Osteoblast (primary cell): ENCODE measurements around the gene TACR1. TPM values are rescaled to one million over a fixed set of nuclear protein-coding genes. Genes with fewer than 3 reads are reported as not detected.
"Not testable (repeated sequence)": the region's sequence is repeated elsewhere in the genome, so short reads cannot be mapped to it uniquely, and the experiment has no call there.

Experiments
- DNase-seq: peaks from one replicate; pipeline ENCODE4 v3.0.0; 2011; ENCODE audit warnings: low spot score, mixed read lengths; ENCODE audit not compliant: insufficient read length; ENCODE audit errors: missing footprints
- H2AFZ ChIP-seq: 2 replicates; pipeline ENCODE4 v1.6.0; 2011; ENCODE audit warnings: mild to moderate bottlenecking, low read length
- H3K27ac ChIP-seq: 2 replicates; pipeline ENCODE4 v1.5.1; 2011; ENCODE audit warnings: mild to moderate bottlenecking, low read depth, low read length, moderate library complexity
- H3K27me3 ChIP-seq: 2 replicates; pipeline ENCODE4 v1.6.0; 2012; ENCODE audit warnings: mild to moderate bottlenecking, control low read depth, inconsistent platforms, low read length, moderate library complexity; ENCODE audit not compliant: insufficient read depth
- H3K36me3 ChIP-seq: 2 replicates; pipeline ENCODE4 v1.5.1; 2011; ENCODE audit warnings: mild to moderate bottlenecking, low read length, control low read depth, moderate library complexity; ENCODE audit not compliant: insufficient read depth
- H3K4me1 ChIP-seq: 2 replicates; pipeline ENCODE4 v1.5.1; 2011; ENCODE audit warnings: mild to moderate bottlenecking, low read length, control low read depth, moderate library complexity; ENCODE audit not compliant: insufficient read depth
- H3K4me2 ChIP-seq: 2 replicates; pipeline ENCODE4 v1.6.0; 2011; ENCODE audit warnings: mild to moderate bottlenecking, low read length; ENCODE audit not compliant: insufficient read depth
- H3K4me3 ChIP-seq: fragments of 200-600 bp; sonication (generic); 3 replicates; pipeline ENCODE4 v1.5.1; 2012; ENCODE audit warnings: mild to moderate bottlenecking, low read length, inconsistent platforms; ENCODE audit not compliant: insufficient read depth
- H3K79me2 ChIP-seq: 2 replicates; pipeline ENCODE4 v1.6.0; 2012; ENCODE audit warnings: mild to moderate bottlenecking, low read length, control low read depth, inconsistent platforms; ENCODE audit not compliant: insufficient read depth
- H3K9me3 ChIP-seq: 2 replicates; pipeline ENCODE4 v1.5.1; 2011; ENCODE audit warnings: low read depth, low read length, control low read depth
- H4K20me1 ChIP-seq: 2 replicates; pipeline ENCODE4 v1.6.0; 2012; ENCODE audit warnings: mild to moderate bottlenecking, low read length, control low read depth; ENCODE audit not compliant: insufficient read depth
- CTCF ChIP-seq: IDR thresholded peaks from 2 replicates; pipeline ENCODE4 v1.5.1; 2011; ENCODE audit warnings: mild to moderate bottlenecking, low read depth, low read length, moderate library complexity; ENCODE audit errors: extremely low read depth
- total RNA-seq: library from RNA; depleted of rRNA; stranded (reverse); fragments of >200 nt; gene quantifications from 2 replicates; pipeline ENCODE4 v1.2.3, GENCODE V29; 2012

Gene TACR1
- total RNA-seq, 1 donor: under 0.01 TPM

- no peak overlapping the region for H3K27ac ChIP-seq
- H2AFZ ChIP-seq: no peak overlapping the region
- H3K36me3 ChIP-seq: no peaks in the 10 kb centered on the region
- no peaks in the 10 kb centered on the region for H3K27me3 ChIP-seq
- H3K4me2 ChIP-seq: no peak overlapping the region
- peak; percentile 62 for DNase-seq
- no peaks in the 10 kb centered on the region for H3K79me2 ChIP-seq
- no peak overlapping the region for H3K4me3 ChIP-seq
- H3K4me1 ChIP-seq: peaks cover 12% of the 10 kb centered on the region
- no peaks in the 10 kb centered on the region for H4K20me1 ChIP-seq
- no peak for TF ChIP-seq CTCF
- H3K9me3 ChIP-seq: no peaks in the 10 kb centered on the region
Observed at GRCh38 chr2:75058427-75058826, 140.9 kb downstream of the TACR1 start.

- not testable (repeated sequence) for H3K4me3 ChIP-seq
Observed at GRCh38 chr2:75057150-75057549, 142.2 kb downstream of the TACR1 start.

DNA sequence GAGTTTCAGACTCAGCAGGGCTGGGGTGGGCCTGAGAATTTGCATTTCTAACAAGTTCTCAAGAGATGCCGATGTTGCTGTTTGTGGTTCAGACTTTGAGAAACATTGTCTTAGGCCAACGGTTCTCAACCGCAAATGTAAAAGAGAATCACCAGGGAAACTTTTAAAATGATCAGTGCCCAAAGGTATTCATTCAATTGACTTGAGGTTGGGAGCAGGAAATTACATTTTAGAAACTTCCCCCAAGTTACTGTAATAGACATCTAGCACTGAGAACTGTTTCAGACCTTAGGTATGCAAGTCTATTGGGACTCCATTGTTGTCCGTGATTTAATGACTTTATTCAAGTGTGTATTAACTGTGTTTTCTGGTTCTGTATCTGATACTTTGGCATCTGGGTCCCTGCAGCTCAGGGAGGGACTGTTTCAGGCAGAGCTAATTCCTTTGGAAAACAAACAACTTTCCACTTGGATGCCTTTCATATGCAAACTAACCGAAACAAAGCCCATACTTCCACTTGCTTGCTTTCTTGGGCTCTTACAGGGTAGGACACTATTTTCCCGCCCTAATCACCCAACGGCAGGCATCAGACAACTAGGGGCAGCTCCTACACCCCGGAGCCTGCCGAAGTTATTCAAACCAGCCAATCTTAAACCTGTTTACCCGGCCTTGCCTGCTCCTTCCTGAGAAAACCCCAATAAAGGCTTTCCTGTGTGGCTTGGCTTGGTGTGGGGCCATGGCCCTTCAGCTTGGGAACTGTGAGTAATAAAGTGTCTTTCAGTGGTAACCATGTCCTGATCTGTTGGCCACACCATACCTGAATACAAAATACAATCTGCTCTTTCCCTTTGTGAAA is 143.3 kb downstream of the TACR1 start:
- Histone ChIP-seq H3K27ac (peak overlapping the region; percentile 41), H3K4me3 (no peak overlapping the region), H3K27me3 (no peaks in the 10 kb centered on the region), H4K20me1 (no peaks in the 10 kb centered on the region), H3K4me2 (peak overlapping the region; percentile 44), H3K36me3 (no peaks in the 10 kb centered on the region), H2AFZ (peak overlapping the region; percentile 27), H3K79me2 (no peaks in the 10 kb centered on the region), H3K9me3 (no peaks in the 10 kb centered on the region), H3K4me1 (peaks cover 12% of the 10 kb centered on the region)
- DNase-seq: peak; percentile 54
- TF ChIP-seq CTCF: no peak

More at GRCh38 chr2:75057150-75057549, 142.2 kb downstream of the TACR1 start:
- H3K9me3 ChIP-seq, H3K36me3 ChIP-seq, H3K27me3 ChIP-seq, H2AFZ ChIP-seq, H3K79me2 ChIP-seq, H4K20me1 ChIP-seq, H3K27ac ChIP-seq, H3K4me2 ChIP-seq, DNase-seq: not testable (repeated sequence)
- H3K4me1 ChIP-seq: peaks cover 12% of the 10 kb centered on the region

GRCh38 chr2:75055142-75055819 is 144.0 kb downstream of the TACR1 start:
- Histone ChIP-seq H3K4me3 (no peak overlapping the region), H3K36me3 (no peaks in the 10 kb centered on the region), H3K4me1 (peaks cover 12% of the 10 kb centered on the region), H4K20me1 (no peaks in the 10 kb centered on the region), H3K27me3 (no peaks in the 10 kb centered on the region), H3K79me2 (no peaks in the 10 kb centered on the region), H3K27ac (peak overlapping the region; percentile 21), H3K9me3 (no peaks in the 10 kb centered on the region), H3K4me2 (peak overlapping the region; percentile 44), H2AFZ (no peak overlapping the region)
- DNase-seq: no peak
- TF ChIP-seq CTCF: no peak
